Measurements from ENCODE around the gene CD200. TPM values are rescaled to one million over a fixed set of nuclear protein-coding genes. Genes with fewer than 3 reads are reported as not detected.
"Not testable (repeated sequence)": the region's sequence is repeated elsewhere in the genome, so short reads cannot be mapped to it uniquely, and the experiment has no call there.

CD200 gene
- polyA plus RNA-seq, 1 experiment, result 0.10 TPM

DNA sequence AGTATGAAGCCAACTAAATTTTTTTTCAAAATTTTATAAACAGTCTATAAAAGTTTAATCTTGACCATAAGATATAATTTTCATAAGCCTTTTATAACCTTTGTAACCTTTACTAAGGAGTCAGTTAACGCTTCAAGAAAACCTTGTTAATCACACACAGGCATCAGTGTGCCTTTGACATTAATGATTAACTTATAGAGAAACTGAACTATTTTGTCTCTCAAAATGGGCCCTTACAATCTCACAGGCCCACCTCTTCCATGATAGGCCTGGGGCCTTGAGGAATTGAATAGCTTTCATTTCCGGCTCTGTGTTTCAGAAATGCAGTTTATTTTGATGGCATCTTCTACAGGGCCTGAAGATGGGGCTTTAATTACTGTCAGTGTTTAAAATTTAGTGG lies 70.1 kb downstream of the CD200 start:
- POLR2A ChIA-PET, result no interaction called here
- TF ChIP-seq, protein P1, sequence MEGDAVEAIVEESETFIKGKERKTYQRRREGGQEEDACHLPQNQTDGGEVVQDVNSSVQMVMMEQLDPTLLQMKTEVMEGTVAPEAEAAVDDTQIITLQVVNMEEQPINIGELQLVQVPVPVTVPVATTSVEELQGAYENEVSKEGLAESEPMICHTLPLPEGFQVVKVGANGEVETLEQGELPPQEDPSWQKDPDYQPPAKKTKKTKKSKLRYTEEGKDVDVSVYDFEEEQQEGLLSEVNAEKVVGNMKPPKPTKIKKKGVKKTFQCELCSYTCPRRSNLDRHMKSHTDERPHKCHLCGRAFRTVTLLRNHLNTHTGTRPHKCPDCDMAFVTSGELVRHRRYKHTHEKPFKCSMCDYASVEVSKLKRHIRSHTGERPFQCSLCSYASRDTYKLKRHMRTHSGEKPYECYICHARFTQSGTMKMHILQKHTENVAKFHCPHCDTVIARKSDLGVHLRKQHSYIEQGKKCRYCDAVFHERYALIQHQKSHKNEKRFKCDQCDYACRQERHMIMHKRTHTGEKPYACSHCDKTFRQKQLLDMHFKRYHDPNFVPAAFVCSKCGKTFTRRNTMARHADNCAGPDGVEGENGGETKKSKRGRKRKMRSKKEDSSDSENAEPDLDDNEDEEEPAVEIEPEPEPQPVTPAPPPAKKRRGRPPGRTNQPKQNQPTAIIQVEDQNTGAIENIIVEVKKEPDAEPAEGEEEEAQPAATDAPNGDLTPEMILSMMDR (IDR thresholded peaks at IDR 0.05; ENCODE audit: insufficient read depth, low read depth, low read length), result no peak
- Histone ChIP-seq H3K27me3 (ENCODE audit: control insufficient read depth, insufficient read depth, low read length) (no peaks in the 10 kb centered on the region), H3K36me3 (ENCODE audit: control insufficient read depth, insufficient read depth, low read length) (no peaks in the 10 kb centered on the region), H3K4me3 (ENCODE audit: low read depth, low read length) (no peak overlapping the region)
- CTCF ChIA-PET, result no interaction called here
- no peak for DNase-seq (ENCODE audit: low read depth)

DNA sequence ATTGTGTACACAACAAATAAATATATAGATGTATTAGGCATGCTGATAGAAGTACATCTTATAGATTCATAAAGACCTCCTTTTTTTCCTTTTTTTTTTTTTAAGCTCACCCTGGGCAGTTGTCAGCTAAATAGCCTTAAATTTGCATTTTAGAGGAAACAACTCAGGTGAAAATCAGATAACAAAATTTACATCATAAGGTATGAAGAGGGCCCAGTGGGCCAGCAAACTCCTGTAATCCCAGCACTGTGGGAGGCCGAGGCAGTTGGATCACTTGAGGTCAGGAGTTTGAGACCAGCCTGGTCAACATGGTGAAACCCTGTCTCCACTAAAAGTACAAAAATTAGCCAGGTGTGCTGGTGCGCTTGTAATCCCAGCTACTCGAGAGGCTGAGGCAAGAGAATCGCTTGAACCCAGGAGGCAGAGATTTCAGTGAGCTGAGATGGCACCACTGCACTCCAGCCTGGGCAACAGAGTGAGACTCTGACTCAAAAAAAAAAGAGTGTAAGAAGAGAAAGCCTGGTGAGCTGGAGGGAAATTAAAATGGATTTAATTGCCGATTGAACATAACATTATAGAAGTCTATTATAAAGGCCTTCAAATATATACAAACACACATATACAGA lies 72.1 kb downstream of the CD200 start:
- H3K4me3 ChIP-seq (ENCODE audit: low read depth, low read length); POLR2A ChIA-PET; H3K36me3 ChIP-seq (ENCODE audit: control insufficient read depth, insufficient read depth, low read length); H3K27me3 ChIP-seq (ENCODE audit: control insufficient read depth, insufficient read depth, low read length); DNase-seq (ENCODE audit: low read depth): not testable (repeated sequence)
- CTCF ChIA-PET, result interaction anchor here (0.6 to 1.2 kb wide), 2 partner anchors 11 to 695 kb away, joined by 3 read pairs; no protein-coding TSS in a partner anchor

DNA sequence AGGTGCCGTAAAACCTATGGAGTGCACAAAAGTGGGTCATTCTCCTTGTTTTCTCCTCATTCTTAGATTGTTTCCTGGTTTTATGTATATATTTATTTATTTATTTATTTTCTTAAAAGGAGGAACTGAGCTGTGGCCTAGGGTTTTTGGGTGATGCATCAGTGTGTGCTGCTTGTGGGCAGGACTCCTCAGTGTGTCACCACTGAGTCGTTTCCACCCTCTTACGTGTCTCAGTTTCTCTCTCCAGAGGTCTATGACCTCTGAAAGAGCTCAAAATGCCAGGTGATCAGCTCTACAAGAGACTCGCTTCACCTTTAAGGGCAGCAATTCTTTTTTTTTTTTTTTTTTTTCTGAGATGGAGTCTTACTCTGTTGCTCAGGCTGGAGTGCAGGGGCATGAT lies 72.9 kb downstream of the CD200 start:
- Histone ChIP-seq H3K36me3 (ENCODE audit: control insufficient read depth, insufficient read depth, low read length) (no peaks in the 10 kb centered on the region), H3K27me3 (ENCODE audit: control insufficient read depth, insufficient read depth, low read length) (no peaks in the 10 kb centered on the region), H3K4me3 (ENCODE audit: low read depth, low read length) (no peak overlapping the region)
- no peak for DNase-seq (ENCODE audit: low read depth)
- ChIA-PET CTCF (interaction anchor here (0.6 to 1.2 kb wide), 2 partner anchors 12 to 694 kb away, joined by 3 read pairs; no protein-coding TSS in a partner anchor), POLR2A (no interaction called here)
- TF ChIP-seq, protein P1 (IDR thresholded peaks at IDR 0.05; ENCODE audit: insufficient read depth, low read depth, low read length), result no peak

GRCh38 chr3:112407214-112407887 lies 74.4 kb downstream of the CD200 start:
- POLR2A ChIA-PET, result no interaction called here
- Histone ChIP-seq H3K27me3 (ENCODE audit: control insufficient read depth, insufficient read depth, low read length) (no peaks in the 10 kb centered on the region), H3K4me3 (ENCODE audit: low read depth, low read length) (no peak overlapping the region), H3K36me3 (ENCODE audit: control insufficient read depth, insufficient read depth, low read length) (no peaks in the 10 kb centered on the region)
- CTCF ChIA-PET, result no interaction called here
- DNase-seq (ENCODE audit: low read depth), result no peak
- TF ChIP-seq, protein P1 (IDR thresholded peaks at IDR 0.05; ENCODE audit: insufficient read depth, low read depth, low read length), result no peak

DNA sequence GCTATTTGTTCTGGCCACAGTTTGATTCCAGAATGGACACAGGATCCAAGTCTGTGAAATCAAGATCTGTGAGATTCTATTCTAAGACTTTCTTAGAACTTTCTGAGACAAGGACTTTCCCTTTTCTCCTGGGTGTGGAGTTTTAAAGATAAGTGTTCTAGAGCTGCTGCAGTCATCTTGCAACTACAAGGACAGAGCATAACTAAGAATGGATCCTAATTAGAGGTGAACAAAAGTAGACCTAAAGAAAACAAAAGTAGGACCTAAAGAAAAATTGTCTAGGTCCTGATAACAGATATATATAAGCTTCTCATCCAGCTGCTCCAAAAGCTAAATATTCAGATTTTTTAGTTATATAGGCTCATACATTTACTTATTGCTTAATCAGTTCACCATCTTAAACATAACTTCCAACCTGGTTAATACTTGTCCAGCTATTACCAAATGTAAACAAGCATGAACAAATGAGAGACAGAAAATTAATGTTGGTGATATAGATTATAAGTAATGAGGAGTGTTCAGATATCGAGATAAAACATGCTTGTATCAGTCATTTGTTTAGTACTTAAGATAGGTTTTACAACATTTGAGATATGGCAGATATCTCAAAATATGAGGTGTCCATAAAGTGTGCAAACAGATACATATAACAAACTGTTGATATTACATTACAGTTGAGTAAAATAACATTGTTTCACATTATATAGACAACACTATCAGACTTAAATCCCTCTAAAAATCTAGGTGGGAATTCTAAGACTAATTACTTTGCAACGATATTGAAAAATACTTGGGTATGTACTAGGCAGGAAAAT lies 75.1 kb downstream of the CD200 start:
- Histone ChIP-seq H3K36me3 (ENCODE audit: control insufficient read depth, insufficient read depth, low read length) (no peaks in the 10 kb centered on the region), H3K4me3 (ENCODE audit: low read depth, low read length) (no peak overlapping the region), H3K27me3 (ENCODE audit: control insufficient read depth, insufficient read depth, low read length) (no peaks in the 10 kb centered on the region)
- POLR2A ChIA-PET, result no interaction called here
- TF ChIP-seq, protein P1 (IDR thresholded peaks at IDR 0.05; ENCODE audit: insufficient read depth, low read depth, low read length), result no peak
- CTCF ChIA-PET, result no interaction called here
- DNase-seq (ENCODE audit: low read depth), result no peak

All from BJ (cell line).